ENCODE data around the gene CLEC2D. TPM values are rescaled to one million over a fixed set of nuclear protein-coding genes. Genes with fewer than 3 reads are reported as not detected.

The CLEC2D gene
- total RNA-seq, 1 experiment from 2014 or later: 2.9 TPM

DNA sequence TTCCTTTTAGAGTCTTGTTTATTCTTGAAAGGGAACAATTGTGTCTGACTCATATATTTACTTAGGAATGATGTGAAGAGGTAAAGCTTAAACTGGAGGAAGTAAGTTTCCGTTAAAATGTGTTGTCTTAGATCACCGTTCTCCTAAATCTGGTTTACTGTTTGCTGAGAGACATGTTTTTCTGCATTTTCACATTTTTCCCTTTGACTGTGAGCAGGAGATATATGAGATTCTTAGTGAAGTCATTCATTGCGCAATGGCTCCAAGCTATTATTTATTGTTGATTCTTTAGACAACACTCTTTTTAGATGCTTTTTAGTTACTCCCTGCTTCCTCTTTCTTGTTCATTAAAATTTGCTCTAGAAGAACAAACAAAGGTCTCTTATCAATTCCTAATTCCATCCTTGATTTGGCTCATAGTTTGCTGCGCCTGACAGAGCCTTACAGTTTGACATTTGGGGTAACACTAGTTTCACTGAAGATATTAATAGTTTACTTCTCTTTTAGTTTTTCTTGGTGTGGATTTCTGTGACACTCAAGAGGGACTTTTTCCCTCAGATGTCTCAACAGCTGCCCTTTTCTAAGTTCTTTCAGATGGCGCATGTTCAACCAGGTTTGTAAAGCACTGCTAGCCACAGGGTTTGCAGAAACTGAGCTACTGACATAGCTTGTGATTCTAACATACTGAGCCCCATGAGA, 52.0 kb downstream of the CLEC2D start:
- Histone ChIP-seq H3K4me3 (ENCODE audit: low read length) (peak overlapping the region; percentile 41; the same call in 1 of the 2 replicates), H3K4me2 (ENCODE audit: low read length) (peak overlapping the region; percentile 74), H3K9me3 (ENCODE audit: low read length) (no peaks in the 10 kb centered on the region), H3K79me2 (ENCODE audit: low read length) (no peaks in the 10 kb centered on the region), H3K4me1 (ENCODE audit: insufficient read depth, low read length) (peaks cover 21% of the 10 kb centered on the region), H2AFZ (ENCODE audit: low read length) (no peak overlapping the region), H3K9ac (ENCODE audit: low read length) (peak overlapping the region; percentile 49), H4K20me1 (ENCODE audit: low read length) (no peaks in the 10 kb centered on the region), H3K27ac (ENCODE audit: low read length) (peak overlapping the region; percentile 83), H3K27me3 (ENCODE audit: low read length) (no peaks in the 10 kb centered on the region), H3K9me2 (replicated peaks; ENCODE audit: low read length) (no peaks in the 10 kb centered on the region), H3F3A (ENCODE audit: low read length, unreplicated experiment) (no peaks in the 10 kb centered on the region), H3K36me3 (ENCODE audit: low read depth, low read length) (no peaks in the 10 kb centered on the region)
- TF ChIP-seq, protein P1, sequence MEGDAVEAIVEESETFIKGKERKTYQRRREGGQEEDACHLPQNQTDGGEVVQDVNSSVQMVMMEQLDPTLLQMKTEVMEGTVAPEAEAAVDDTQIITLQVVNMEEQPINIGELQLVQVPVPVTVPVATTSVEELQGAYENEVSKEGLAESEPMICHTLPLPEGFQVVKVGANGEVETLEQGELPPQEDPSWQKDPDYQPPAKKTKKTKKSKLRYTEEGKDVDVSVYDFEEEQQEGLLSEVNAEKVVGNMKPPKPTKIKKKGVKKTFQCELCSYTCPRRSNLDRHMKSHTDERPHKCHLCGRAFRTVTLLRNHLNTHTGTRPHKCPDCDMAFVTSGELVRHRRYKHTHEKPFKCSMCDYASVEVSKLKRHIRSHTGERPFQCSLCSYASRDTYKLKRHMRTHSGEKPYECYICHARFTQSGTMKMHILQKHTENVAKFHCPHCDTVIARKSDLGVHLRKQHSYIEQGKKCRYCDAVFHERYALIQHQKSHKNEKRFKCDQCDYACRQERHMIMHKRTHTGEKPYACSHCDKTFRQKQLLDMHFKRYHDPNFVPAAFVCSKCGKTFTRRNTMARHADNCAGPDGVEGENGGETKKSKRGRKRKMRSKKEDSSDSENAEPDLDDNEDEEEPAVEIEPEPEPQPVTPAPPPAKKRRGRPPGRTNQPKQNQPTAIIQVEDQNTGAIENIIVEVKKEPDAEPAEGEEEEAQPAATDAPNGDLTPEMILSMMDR (conservative IDR thresholded peaks at IDR 0.05; ENCODE audit: low read depth, low read length): no peak
- TF ChIP-seq EZH2phosphoT487 (IDR thresholded peaks at IDR 0.05; ENCODE audit: borderline replicate concordance, low read length): no peak
- TF ChIP-seq EZH2 (IDR thresholded peaks at IDR 0.05; ENCODE audit: low read length, unreplicated experiment): no peak
- CTCF ChIA-PET: interaction anchor here (0.6 to 1.0 kb wide), 2 partner anchors 8 to 15 kb away, joined by 3 to 4 read pairs; no protein-coding TSS in a partner anchor
- POLR2A ChIA-PET (ENCODE audit: unreplicated experiment): no interaction called here
- peak; percentile 86 for DNase-seq
- intact Hi-C loops (cut with micrococcal nuclease): loop anchor here (5.0 kb wide), 1 partner anchor 74 kb away; no protein-coding TSS in a partner anchor
- ATAC-seq: peak; percentile 88
- no TSS peak for BruUV-seq (replicated peaks)

DNA sequence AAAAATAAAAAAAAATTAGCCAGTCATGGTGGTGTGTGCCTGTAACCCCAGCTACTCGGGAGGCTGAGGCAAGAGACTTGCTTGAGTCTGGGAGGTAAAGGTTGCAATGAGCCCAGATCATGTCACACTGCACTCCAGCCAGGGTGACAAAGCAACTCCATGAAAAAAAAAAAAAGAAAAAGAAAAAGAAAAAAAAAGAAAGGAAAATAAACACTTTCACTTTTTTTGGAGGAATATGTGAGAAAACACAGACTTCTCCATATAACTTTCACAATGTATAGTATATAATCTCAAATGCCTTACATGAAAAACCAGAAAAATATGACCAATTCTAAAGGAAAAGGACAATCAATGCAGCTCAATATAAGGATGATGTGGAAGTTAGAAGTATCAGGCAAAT, 54.5 kb downstream of the CLEC2D start:
- intact Hi-C loops (cut with micrococcal nuclease): loop anchor here (5.0 kb wide), 1 partner anchor 77 kb away; no protein-coding TSS in a partner anchor
- no peaks in the 10 kb centered on the region for H3K27me3 ChIP-seq (ENCODE audit: low read length)
- CTCF ChIA-PET: no interaction called here

More for the DNA sequence above, 54.5 kb downstream of the CLEC2D start:
- POLR2A ChIA-PET (ENCODE audit: unreplicated experiment): no interaction called here
- Histone ChIP-seq H3K36me3 (ENCODE audit: low read depth, low read length) (no peaks in the 10 kb centered on the region), H3K4me3 (ENCODE audit: low read length) (no peak overlapping the region), H3K9me2 (replicated peaks; ENCODE audit: low read length) (no peaks in the 10 kb centered on the region), H3K9ac (ENCODE audit: low read length) (no peak overlapping the region), H2AFZ (ENCODE audit: low read length) (no peak overlapping the region), H4K20me1 (ENCODE audit: low read length) (no peaks in the 10 kb centered on the region), H3K9me3 (ENCODE audit: low read length) (no peaks in the 10 kb centered on the region), H3K4me1 (ENCODE audit: insufficient read depth, low read length) (peaks cover 21% of the 10 kb centered on the region), H3K79me2 (ENCODE audit: low read length) (no peaks in the 10 kb centered on the region), H3F3A (ENCODE audit: low read length, unreplicated experiment) (no peaks in the 10 kb centered on the region), H3K4me2 (ENCODE audit: low read length) (no peak overlapping the region), H3K27ac (ENCODE audit: low read length) (no peak overlapping the region)
- TF ChIP-seq EZH2 (IDR thresholded peaks at IDR 0.05; ENCODE audit: low read length, unreplicated experiment): no peak
- TF ChIP-seq, protein P1 (conservative IDR thresholded peaks at IDR 0.05; ENCODE audit: low read depth, low read length): no peak
- no peak for TF ChIP-seq EZH2phosphoT487 (IDR thresholded peaks at IDR 0.05; ENCODE audit: borderline replicate concordance, low read length)
- no TSS peak for BruUV-seq (replicated peaks)
- ATAC-seq (no peak), DNase-seq (no peak)
